TTC549 (cell line): ENCODE measurements around the gene UCP3.

Experiments used
- FAIRE-seq: peaks from 2 replicates; lab custom pipeline; 2012; peaks lifted over from hg19 to GRCh38; lab: Jason Lieb, UNC

UCP3 gene

DNA sequence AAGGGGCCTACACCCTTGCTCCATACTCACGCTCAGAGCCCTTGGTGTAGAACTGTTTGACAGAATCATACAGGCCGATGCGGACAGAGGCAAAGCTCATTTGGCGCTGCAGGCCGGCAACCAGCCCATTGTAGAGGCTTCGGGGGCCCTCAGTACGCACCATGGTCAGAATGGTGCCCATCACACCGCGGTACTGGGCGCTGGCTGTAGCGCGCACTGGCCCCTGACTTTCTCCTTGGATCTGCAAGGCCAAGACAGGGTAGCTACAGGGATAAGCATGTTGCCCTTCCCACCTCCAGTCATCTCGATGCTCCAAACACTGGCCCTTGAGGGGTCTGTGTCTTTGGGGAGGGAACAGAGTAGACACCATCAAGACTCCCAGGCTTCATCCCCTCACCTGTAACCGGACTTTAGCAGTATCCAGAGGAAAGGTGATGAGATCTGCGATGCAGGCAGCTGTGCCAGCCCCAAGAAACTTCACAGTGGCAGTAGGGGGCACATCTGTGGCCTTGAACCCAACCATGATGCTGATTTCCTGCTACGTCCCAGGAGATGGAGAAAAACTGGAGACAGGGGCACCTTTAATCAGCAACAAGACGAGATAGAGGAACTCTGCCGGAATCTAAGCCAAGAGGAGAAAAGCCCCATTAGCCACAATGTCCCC is 30.9 kb downstream of the UCP3 start:
- no peak for FAIRE-seq

- FAIRE-seq, result no peak
Observed at GRCh38 chr11:73976451-73977151, 32.3 kb downstream of the UCP3 start.

- no peak for FAIRE-seq
Observed at GRCh38 chr11:73975479-73975757, 33.5 kb downstream of the UCP3 start.

DNA sequence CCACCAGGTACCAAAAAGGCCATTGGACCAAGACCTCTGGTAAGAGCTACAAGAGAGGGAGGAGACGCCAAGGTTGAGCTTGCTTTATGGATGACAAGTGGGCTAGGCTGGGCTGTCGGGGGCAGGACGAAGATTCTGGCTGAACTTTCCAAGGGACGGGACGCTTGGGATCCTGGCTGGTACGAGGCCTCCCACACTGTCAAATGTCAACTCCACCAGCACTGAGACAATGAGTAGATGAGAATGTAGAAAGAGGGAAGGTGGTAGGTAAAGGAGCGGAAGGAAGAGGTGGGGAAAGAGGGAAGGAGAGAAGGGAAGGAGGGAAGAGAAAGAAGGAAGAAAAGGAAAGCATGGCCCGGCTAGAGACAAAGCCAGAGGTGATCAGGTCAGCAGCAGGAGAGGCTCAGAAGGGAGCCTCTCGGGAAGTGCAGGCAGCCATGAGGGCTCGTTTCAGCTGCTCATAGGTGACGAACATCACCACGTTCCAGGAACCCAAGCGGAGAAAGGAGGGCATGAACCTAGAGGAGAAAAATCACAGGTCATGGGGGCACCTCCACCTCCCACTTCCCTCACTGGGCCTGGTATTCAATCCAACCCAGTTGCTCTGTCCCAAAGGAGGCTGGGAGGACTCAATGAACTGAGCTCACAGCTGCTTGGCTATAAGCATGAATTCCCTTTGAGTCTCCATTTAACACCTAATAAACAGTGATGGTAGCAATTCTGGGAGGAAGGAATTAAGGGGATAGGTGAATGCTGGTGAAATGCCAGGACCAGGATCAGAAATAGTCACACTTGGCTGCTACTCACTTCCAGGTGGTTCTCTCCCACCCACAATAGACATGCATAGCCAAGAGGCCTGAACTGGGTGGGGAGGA is 34.0 kb downstream of the UCP3 start:
- no peak for FAIRE-seq

DNA sequence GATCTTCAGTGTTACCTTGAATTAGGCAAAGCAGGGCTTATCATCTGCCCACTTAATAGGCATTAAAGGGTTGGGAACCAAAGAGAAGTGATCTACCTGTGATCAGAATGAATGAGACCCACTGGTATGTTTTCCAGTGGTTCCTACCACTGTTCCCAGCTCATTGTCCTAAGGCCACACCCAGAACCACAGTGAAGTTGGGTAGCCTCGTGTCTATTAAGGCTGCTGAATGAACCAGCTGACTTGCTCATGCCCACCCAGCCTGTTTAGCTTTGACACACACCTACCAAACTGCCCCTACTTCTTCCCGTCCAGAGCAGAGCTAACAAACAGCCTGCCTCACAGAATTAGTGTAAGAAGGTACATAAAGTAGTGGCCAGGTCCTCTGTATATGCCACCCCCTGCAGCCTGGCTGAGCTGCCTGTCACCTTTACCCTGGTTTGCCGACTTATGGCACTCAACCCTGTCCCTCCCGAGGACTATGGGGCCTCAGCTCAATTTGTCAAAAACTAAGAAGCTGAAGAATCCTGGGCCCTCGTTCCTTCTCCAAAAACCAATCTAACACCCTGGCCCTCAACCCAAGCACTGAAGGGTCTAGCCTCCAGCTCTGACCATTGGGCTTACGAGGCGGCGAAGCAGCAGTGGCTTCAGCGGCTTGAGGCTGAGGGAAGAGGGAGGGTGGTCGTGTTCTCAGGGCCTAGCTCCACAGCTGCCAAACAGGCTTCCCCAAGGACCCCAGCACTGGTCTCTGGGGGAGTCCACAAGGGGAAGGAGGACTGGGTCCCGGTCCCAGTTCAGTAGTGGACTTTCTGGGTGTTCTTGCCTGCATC is 36.0 kb downstream of the UCP3 start:
- no peak for FAIRE-seq

DNA sequence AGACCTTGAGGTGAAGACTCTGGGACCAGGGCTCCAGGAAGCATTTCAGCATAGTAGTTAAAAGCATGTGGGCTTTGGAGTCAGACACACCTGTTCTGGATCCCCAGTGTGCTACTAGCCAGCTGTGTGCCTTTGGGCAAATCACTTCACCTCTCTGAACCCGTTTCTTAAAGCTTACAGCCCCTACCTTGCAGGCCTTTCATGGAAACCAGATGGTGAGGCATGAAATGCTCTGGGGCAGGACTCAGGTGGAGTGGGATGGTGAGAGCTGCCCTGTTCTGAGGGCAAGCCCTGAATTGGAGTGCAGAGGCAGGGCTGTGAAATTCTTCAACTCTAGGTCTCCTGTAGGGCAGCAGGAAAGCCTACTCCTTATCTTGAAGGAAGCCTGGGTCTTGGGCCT is 36.7 kb downstream of the UCP3 start:
- FAIRE-seq, result no peak

DNA sequence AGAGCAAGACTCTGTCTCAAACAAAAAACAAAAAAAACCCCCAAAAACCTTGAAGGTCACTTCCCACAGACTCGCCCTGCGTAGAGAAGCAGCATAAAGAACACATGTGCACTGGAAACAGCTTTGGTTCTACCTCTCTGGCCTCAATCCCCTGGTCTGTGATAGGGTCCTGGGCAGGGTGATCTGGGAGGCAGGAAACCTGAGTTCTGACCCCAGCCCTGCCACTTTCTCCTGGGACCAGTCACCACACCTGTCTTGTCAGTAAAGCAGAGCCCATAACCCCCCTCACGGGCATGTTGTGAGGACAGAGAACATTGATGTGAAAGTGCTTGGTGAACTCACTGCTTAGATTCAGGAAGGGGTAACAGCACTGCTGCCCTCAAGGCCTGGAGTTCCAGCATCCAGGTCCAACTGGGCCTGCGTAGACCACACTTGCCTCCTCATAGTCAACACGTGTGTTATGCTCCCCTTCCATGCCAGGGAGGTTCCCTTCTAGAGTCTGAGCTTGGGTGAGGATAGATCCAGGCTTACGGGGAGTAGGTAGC is 37.6 kb downstream of the UCP3 start:
- no peak for FAIRE-seq

DNA sequence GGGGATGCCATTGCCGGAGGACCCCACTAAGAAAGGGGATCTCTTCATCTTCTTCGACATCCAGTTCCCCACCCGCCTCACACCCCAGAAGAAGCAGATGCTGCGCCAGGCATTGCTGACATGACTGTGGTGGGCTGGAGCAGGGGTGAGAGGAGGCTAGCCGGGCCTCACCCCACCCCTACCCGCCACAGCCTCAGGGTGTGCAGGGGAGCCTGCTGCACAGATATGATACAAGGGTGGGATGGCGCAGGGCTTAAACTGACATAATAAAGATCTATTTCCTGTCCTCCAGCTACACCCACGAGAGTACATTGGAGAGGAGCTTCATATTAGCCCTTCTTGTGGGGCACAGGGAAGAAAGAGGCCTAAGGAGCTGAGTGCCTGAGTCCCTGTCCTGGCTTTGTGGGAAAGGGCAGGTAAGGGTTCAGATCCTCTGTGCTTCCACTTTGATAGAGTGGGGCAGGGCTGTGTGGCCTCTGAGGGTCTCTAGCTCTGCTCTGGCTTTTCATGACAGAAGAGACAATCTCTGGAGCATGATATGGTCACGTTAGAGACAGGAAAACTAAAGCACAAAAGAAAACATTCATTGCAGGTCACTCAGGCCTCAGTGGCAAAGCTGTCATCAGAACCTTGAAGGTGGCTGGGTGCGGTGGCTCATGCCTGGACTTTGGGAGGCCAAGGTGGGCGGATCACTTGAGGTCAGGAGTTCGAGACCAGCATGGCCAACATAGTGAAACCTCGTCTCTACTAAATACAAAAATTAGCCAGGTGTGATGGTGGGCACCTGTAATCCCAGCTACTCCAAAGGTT is 38.7 kb downstream of the UCP3 start:
- FAIRE-seq, result no peak

- no peak for FAIRE-seq
Observed at GRCh38 chr11:73969091-73969490, 39.8 kb downstream of the UCP3 start.

DNA sequence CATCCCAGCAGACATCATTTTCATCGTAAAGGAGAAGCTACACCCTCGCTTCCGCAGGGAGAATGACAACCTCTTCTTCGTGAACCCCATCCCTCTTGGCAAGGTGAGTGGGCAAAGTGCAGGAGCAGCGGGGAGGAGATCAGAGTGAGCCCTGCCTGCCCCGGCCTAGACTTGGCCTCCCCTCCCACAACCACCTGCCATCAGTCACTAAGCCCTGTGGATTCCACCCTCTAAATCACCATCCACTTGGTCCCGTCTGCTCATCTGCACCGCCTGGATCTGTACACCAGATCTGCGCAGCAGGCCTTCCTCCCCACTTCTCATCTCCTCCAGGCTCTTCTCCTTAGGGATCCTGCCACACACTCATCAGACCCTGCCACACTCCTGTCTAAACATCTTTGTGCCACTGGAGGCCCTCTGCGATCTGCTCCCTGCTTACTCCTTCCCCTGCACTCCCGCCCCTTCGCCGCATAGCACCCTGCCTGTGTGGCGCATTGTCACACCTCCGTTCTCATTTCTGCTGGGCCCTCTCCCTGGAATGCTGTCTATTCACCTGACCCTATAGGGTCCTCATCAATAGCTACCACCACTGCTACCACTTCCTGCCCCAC is 40.4 kb downstream of the UCP3 start:
- FAIRE-seq, result no peak

DNA sequence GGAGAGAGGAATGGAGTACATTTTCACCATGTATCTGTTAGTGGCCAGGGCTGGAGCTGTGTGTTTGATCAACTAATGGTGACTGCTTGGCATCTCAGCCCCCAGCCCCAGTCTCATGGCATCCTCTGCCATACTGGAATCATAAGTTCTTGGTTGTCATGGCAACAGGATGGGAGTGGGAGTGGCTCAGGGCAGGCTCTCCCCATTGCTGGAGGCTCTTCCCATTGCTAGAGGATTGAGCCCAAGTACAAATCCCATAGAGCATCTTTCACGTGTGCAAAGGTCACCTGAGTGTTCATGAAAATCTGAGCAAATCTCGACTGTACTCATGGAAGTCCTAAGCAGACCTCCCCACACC is 43.1 kb downstream of the UCP3 start:
- FAIRE-seq, result no peak

DNA sequence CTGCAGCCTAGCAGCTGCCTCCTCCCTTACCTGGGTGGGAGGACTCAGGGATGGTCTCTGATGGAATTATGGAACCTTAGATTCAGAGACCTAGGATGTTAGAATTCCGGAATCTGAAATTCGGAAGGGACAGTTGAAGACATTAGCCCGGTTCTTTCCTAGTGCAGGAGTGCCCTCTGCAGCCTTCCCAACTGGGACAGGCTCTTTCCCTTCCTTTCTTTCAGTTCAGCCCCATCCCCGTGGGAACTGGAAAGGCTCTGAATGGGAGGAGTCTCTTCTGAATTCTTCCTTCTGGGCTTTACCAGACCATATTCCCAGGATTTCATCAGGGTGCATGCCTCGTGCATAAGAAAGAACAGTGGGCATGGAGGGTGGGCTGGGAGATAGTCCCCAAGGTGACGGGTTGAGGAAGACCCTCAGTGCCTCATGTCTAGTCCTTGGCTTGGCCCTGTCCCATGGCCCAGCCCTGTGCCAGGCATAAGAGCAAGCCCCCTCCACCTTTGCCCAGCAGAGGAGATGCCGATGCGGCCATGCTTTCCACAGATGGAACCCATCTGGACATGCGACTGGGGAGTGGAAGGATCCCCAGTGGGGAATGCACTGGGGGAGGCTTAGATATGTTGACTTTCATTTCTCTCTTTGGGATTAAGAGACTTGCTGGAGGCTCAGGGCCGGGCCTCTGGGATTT is 43.7 kb downstream of the UCP3 start:
- no peak for FAIRE-seq

DNA sequence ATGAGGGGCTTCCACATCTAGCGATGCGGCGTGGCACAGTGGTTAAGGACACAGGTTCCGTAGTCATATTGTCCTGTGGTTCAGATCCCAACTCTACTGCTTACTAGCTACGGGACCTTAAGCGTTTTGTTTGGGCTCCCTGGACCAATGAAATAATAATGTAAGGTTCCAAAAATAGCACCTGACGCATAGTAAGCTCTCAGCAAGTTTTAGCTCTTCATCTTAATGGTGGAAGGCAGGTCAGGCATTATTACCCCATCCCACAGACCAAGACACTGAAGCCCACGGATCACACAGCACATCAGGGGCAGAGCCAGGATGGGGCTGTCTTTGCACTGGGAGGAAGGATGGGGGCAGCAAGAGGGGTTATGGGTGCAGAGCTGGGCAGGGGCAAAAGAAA is 45.0 kb downstream of the UCP3 start:
- FAIRE-seq, result no peak

- FAIRE-seq, result no peak
Observed at GRCh38 chr11:73962101-73962705, 46.7 kb downstream of the UCP3 start.

GRCh38 chr11:73961321-73961720 is 47.6 kb downstream of the UCP3 start:
- no peak for FAIRE-seq

DNA sequence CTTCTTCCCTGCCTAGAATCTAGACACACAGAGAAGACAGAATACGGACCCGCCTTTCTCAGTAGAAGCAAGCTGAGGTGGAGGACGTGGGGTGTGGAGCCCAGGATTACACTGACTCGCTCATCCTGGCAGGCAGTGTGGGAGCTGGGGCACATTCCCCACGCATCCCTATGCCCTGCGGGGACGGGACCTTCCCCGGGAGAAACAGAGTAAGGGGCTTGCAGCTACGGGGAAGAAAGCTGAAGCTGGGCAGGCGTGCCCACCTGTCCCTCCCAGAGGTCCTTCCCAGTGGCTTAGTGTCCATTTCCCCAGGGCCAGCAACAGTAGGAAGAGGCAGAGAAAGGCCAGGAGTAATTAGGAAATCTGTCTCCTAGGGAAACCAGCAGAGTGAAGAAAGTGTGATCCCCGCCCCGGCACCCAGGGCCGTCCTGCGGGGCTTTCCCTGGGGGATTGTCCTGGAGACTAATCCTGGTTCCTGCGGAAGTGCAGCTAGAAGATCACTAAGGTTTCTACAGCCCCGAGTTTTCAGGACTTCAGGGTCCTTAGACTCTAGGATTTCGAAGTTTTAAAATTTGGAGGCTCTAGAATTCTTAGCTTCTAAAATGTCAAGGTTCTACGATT is 50.3 kb downstream of the UCP3 start:
- FAIRE-seq, result no peak

DNA sequence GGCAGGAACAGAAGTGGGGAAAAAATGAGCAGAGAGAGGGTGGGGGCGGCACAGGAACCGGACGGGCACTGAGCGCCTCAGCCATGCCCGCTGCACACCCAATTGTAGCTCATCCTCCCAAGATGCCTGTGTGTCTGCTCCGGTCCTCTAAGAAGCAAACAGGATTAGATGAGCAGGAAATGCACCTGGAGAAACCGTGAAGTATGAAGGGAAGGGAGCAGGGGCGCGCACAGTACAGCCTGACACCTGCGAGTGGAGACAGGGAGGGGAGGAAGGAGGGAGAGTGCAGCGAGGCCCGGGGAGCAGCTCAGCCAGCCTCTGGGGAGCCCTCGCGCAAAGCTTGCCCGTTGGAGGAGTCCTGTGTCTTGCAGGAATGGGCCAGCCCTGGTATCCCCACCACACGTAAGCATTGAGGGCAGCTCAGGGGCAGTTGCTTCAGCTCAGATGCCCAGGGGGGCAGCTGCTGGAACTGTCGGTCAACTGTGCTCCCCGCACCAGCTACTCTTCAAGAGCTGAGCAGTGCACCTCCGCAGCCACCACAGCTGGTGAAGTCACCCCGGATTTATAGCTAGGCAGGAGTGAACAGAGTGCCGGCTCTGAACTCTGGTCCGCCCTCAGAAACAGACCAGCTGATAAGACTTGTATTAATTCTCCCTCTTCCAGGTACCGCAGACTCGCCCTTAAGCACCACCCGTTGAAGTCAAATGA is 51.1 kb downstream of the UCP3 start:
- FAIRE-seq, result no peak

DNA sequence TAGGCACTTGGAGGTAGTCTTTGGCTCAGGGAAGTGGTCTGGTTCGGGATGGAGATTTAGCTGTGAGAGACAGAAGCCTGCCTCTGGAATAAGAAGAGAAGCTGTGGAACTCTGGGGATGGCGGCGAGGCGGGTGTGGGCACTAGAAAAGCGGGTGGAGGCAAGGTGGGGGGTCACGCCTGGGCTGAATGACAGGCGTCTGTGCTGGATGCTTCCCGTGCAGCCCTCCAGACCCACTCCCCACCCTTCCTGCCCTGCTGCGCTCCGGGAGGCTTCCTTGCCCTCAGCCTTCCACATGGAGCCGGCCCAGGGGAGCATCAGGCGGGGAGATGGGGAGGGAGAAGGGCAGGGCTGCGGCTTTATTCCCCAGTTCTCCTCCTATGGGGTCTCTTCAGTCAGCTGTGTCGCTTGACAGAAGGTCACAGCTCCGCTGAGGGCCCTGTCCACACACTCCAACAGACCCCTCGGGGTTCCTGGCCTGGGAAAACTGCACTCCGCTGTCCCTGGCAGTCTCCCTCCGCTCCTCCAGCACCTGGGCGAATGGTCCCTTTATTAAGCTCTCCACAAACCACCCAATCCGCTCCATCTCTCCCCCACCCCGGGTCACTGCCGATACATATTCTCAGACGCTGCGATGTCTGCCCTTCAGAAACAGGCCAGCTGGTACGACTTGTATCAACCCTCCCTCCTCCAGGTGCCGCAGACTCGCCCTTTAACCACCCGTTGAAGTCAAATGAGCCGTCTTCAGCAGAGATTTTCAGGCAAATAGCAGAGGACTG is 51.8 kb downstream of the UCP3 start:
- FAIRE-seq, result no peak
